ENCODE results near the gene SVBP.

GRCh38 chr1:42817440-42817767, 207 bp upstream of the SVBP start:
- TF ChIP-seq POLR2AphosphoS5 (IDR thresholded peaks at IDR 0.05) (no peak), POLR2A (IDR thresholded peaks at IDR 0.05) (no peak)
- TF ChIP-seq, protein P1, sequence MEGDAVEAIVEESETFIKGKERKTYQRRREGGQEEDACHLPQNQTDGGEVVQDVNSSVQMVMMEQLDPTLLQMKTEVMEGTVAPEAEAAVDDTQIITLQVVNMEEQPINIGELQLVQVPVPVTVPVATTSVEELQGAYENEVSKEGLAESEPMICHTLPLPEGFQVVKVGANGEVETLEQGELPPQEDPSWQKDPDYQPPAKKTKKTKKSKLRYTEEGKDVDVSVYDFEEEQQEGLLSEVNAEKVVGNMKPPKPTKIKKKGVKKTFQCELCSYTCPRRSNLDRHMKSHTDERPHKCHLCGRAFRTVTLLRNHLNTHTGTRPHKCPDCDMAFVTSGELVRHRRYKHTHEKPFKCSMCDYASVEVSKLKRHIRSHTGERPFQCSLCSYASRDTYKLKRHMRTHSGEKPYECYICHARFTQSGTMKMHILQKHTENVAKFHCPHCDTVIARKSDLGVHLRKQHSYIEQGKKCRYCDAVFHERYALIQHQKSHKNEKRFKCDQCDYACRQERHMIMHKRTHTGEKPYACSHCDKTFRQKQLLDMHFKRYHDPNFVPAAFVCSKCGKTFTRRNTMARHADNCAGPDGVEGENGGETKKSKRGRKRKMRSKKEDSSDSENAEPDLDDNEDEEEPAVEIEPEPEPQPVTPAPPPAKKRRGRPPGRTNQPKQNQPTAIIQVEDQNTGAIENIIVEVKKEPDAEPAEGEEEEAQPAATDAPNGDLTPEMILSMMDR (IDR thresholded peaks at IDR 0.05 in 8 of 11, conservative IDR thresholded peaks at IDR 0.05 in 3 of 11) = no peak

Measured in spleen (tissue), 7 donors.